HepG2 (cell line): Measurements from ENCODE around the gene MYO3B. TPM values are rescaled to one million over a fixed set of nuclear protein-coding genes. Genes with fewer than 3 reads are reported as not detected.

Experiments
- ATAC-seq: fragments of 200-7000 bp; cut with Tn5 transposase; 3 replicates; pipeline ENCODE4 v1.9.1; 2020; ENCODE audit warnings: mild to moderate bottlenecking, moderate library complexity
- BruUV-seq: library from RNA; stranded (reverse); fragments of 400-500 nt; replicated peaks from 2 replicates; lab custom pipeline; 2021; lab: Mats Ljungman, UMichigan
- CTCF ChIA-PET: fragments of 300-600 bp; formaldehyde crosslinking; extraction: SDS; loops from one replicate; lab custom pipeline; 2021; ENCODE audit warnings: low total read pairs, inconsistent platforms, low intra/inter-chr PET ratio; lab: Yijun Ruan, JAX
- POLR2A ChIA-PET: fragments of 350-600 bp; sonication (Branson Sonifier 250); formaldehyde crosslinking; loops from one replicate; lab custom pipeline; 2020; ENCODE audit warnings: antibody characterized with exemption, inconsistent platforms; lab: Yijun Ruan, JAX
- DNase-seq: peaks from one replicate; pipeline ENCODE4 v3.0.0-alpha.2; 2015; ENCODE audit warnings: low spot score
- FAIRE-seq: peaks from 3 replicates; lab custom pipeline; 2011; peaks lifted over from hg19 to GRCh38; lab: Jason Lieb, UNC
- H2AFZ ChIP-seq: one replicate; pipeline ENCODE4 v1.6.1; 2011; ENCODE audit warnings: low read length, inconsistent platforms
- H3K27ac ChIP-seq: fragments of 300-600 bp; 3 replicates; pipeline ENCODE4 v1.8.0; 2011; ENCODE audit warnings: mixed run types, mild to moderate bottlenecking, mixed read lengths, low read length, inconsistent platforms; ENCODE audit not compliant: insufficient read depth; ENCODE audit errors: extremely low read length
- H3K27me3 ChIP-seq, 2 experiments: fragments of 200-600 bp in 1 of 2; 2 replicates in 1 of 2; 3 replicates in 1 of 2; pipeline versions ENCODE4 v1.6.0 to v1.8.0; 2011; ENCODE audit warnings: low read length in 2 of 2, mild to moderate bottlenecking in 2 of 2, moderate library complexity in 2 of 2, inconsistent platforms in 1 of 2; ENCODE audit not compliant: insufficient read depth in 2 of 2, control insufficient read depth in 1 of 2
- H3K36me3 ChIP-seq, 2 experiments: fragments of 200-600 bp in 1 of 2; replicated peaks in 1 of 2; 2 replicates in 1 of 2; 3 replicates in 1 of 2; pipeline versions ENCODE4 v1.5.1 to v1.8.0; 2011; ENCODE audit warnings: low read length in 2 of 2, inconsistent platforms in 1 of 2; ENCODE audit not compliant: insufficient read depth in 2 of 2, control insufficient read depth in 1 of 2
- H3K4me1 ChIP-seq: 2 replicates; pipeline ENCODE4 v1.5.1; 2012; ENCODE audit warnings: low read length, inconsistent platforms; ENCODE audit not compliant: insufficient read depth
- H3K4me2 ChIP-seq: 2 replicates; pipeline ENCODE4 v1.6.0; 2011; ENCODE audit warnings: low read depth, low read length, inconsistent platforms
- H3K4me3 ChIP-seq, 3 experiments: fragments of 200-600 bp in 1 of 3; sonication (generic), shearing (Covaris generic) in 1 of 3; replicated peaks in 1 of 3; 2 replicates each; pipeline ENCODE4 v1.5.1; 2011 to 2016; ENCODE audit warnings: low read length in 3 of 3, inconsistent platforms in 2 of 3, low read depth in 2 of 3, mild to moderate bottlenecking in 2 of 3, control low read depth in 1 of 3, mixed read lengths in 1 of 3; ENCODE audit not compliant: insufficient read depth in 1 of 3
- H3K79me2 ChIP-seq: one replicate; pipeline ENCODE4 v1.6.1; 2011; ENCODE audit warnings: low read length, inconsistent platforms; ENCODE audit not compliant: insufficient read depth
- H3K9ac ChIP-seq: 2 replicates; pipeline ENCODE4 v1.6.0; 2011; ENCODE audit warnings: mild to moderate bottlenecking, low read depth, low read length, inconsistent platforms; ENCODE audit not compliant: insufficient read depth
- H3K9me3 ChIP-seq: 2 replicates; pipeline ENCODE4 v1.5.1; 2012; ENCODE audit warnings: mild to moderate bottlenecking, low read length
- H4K20me1 ChIP-seq: 2 replicates; pipeline ENCODE4 v1.6.0; 2011; ENCODE audit warnings: inconsistent platforms, mild to moderate bottlenecking, low read length, moderate library complexity; ENCODE audit not compliant: insufficient read depth
- AGO2 ChIP-seq: fragments of 200-400 bp; formaldehyde crosslinking; optimal IDR thresholded peaks from 2 replicates; pipeline ENCODE3; 2017; ENCODE audit warnings: mild to moderate bottlenecking, low read depth, low read length, moderate library complexity
- CBX1 ChIP-seq: IDR thresholded peaks from one replicate; pipeline ENCODE4 v1.6.1; 2016; ENCODE audit warnings: antibody characterized with exemption, low read depth
- GATA4 ChIP-seq: sonication (generic); IDR thresholded peaks from 2 replicates; pipeline ENCODE4 v1.6.1; 2016; ENCODE audit warnings: antibody characterized with exemption, low read depth, borderline replicate concordance
- GATAD2A ChIP-seq: IDR thresholded peaks from 2 replicates; pipeline ENCODE4 v1.6.1; 2016
- NPAS2 ChIP-seq: sonication (generic); formaldehyde crosslinking; IDR thresholded peaks from 2 replicates; pipeline ENCODE4 v1.8.0; 2022; ENCODE audit warnings: mild to moderate bottlenecking, missing genetic modification reagents, borderline replicate concordance
- NR2F2 ChIP-seq: IDR thresholded peaks from 2 replicates; pipeline ENCODE4 v1.6.1; 2012; ENCODE audit warnings: low read depth, inconsistent platforms, borderline replicate concordance
- PRMT3 ChIP-seq: sonication (generic); formaldehyde crosslinking; IDR thresholded peaks from 2 replicates; pipeline ENCODE4 v1.8.1; 2022; ENCODE audit warnings: low read depth, mild to moderate bottlenecking, moderate library complexity, missing genetic modification reagents, borderline replicate concordance
- SAFB2 ChIP-seq: sonication (generic); formaldehyde crosslinking; IDR thresholded peaks from 2 replicates; pipeline ENCODE4 v1.5.1; 2020; ENCODE audit warnings: missing genetic modification reagents, low read depth, mild to moderate bottlenecking, borderline replicate concordance
- SAP130 ChIP-seq: IDR thresholded peaks from 2 replicates; pipeline ENCODE4 v1.6.1; 2016; ENCODE audit warnings: low read depth
- STAG1 ChIP-seq: sonication (generic); formaldehyde crosslinking; IDR thresholded peaks from 2 replicates; pipeline ENCODE4 v1.4.0; 2020; ENCODE audit warnings: missing genetic modification reagents
- TAF15 ChIP-seq: fragments of 200-400 bp; formaldehyde crosslinking; IDR thresholded peaks from one replicate; pipeline ENCODE4 v1.6.1; 2018; ENCODE audit warnings: mild to moderate bottlenecking, low read depth, low read length; ENCODE audit not compliant: poor library complexity, severe bottlenecking
- ZBTB21 ChIP-seq: sonication (generic); formaldehyde crosslinking; IDR thresholded peaks from 2 replicates; pipeline ENCODE4 v1.4.0; 2020; ENCODE audit warnings: missing genetic modification reagents
- ZIK1 ChIP-seq: sonication (generic); formaldehyde crosslinking; IDR thresholded peaks from 2 replicates; pipeline ENCODE4 v1.5.0; 2020; ENCODE audit warnings: mild to moderate bottlenecking, low read depth, missing genetic modification reagents, borderline replicate concordance
- ZKSCAN1 ChIP-seq: fragments of 150-350 bp; IDR thresholded peaks from 2 replicates; pipeline ENCODE4 v1.6.1; 2014; ENCODE audit warnings: low read length
- ZNF10 ChIP-seq: sonication (generic); formaldehyde crosslinking; IDR thresholded peaks from 2 replicates; pipeline ENCODE4 v1.4.0; 2020; ENCODE audit warnings: mild to moderate bottlenecking, low read depth, missing genetic modification reagents, borderline replicate concordance
- ZNF292 ChIP-seq: sonication (generic); formaldehyde crosslinking; IDR thresholded peaks from 2 replicates; pipeline ENCODE4 v1.8.1; 2022; ENCODE audit warnings: mild to moderate bottlenecking, low read depth, missing genetic modification reagents, borderline replicate concordance
- ZNF577 ChIP-seq: sonication (generic); formaldehyde crosslinking; IDR thresholded peaks from 2 replicates; pipeline ENCODE4 v1.4.0; 2020; ENCODE audit warnings: mild to moderate bottlenecking, low read depth, missing genetic modification reagents, borderline replicate concordance
- WGBS: methylation state at CpG from one replicate; pipeline ENCODE4 v1.1.6; 2017; ENCODE audit warnings: low lambda C conversion rate; 5-methylcytosine and 5-hydroxymethylcytosine counted together
- in situ Hi-C: cut with HindIII; loops from 2 replicates; pipeline ENCODE4 v1.10.0; 2017; ENCODE audit warnings: low pct_unique_long_range_greater_than_20kb; ENCODE audit not compliant: extremely low pct_ligation_motif_present
- intact Hi-C: fragments of 100-400 bp; cut with micrococcal nuclease; formaldehyde crosslinking; loops from one replicate; pipeline ENCODE4 v1.10.0; 2022; ENCODE audit not compliant: unreplicated experiment
- polyA plus RNA-seq, 8 experiments: library from polyadenylated mRNA; depleted of rRNA in 3 of 8; stranded (reverse) in 7 of 8; unstranded in 1 of 8; fragments of >200 nt; fragmentation: Illumina TruSeq in 4 of 8; extraction: Trizol in 4 of 8; gene quantifications; 2 replicates each; pipeline versions ENCODE4 v1.2.1 to v1.2.3, GENCODE V29; 2011 to 2016; ENCODE audit warnings: low read depth in 4 of 8, missing spikeins in 1 of 8, mixed read lengths in 1 of 8; ENCODE audit not compliant: insufficient read depth in 1 of 8
- total RNA-seq, 5 experiments: library from RNA; depleted of rRNA; stranded (reverse); fragments of >200 nt; fragmentation: Illumina TruSeq; extraction: Trizol; gene quantifications; 2 replicates each; pipeline ENCODE4 v1.2.3, GENCODE V29; 2016; ENCODE audit warnings: low read depth in 1 of 5
- TF ChIP-seq, protein P1 (sequence below): sonication (generic); formaldehyde crosslinking; IDR thresholded peaks from 2 replicates; pipeline ENCODE4 v1.5.0; 2020; ENCODE audit warnings: mild to moderate bottlenecking, missing genetic modification reagents
- TF ChIP-seq, protein P2 (sequence below): sonication (generic); formaldehyde crosslinking; IDR thresholded peaks from 2 replicates; pipeline ENCODE4 v1.9.0; 2021; ENCODE audit warnings: missing genetic modification reagents, borderline replicate concordance

MYO3B gene
- total and polyA plus RNA-seq, 2 of the 13 experiments (the other 11 are each of a cell fraction or from before 2014, with no cell fraction given), result 0.01 TPM; not detected in 1

DNA sequence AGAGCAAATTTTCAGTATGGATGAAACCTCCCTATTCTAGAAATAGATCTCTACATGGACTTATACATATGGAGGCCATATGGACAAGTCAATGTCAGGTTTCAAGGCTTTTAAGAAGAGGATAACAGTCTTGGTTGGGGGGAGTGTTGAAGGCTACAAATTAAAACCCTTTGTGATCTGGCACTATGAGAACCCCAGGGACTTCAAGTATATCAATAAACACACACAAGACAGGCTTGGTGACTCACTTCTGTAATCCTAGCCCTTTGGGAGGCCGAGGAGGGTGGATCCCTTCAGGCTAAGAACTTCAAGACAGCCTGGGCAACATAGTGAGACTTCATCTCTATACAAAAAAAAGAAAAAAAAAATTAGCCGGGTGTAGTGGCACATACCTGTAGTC is 410.0 kb downstream of the MYO3B start:
- CTCF ChIA-PET, result no interaction called here
- no peak overlapping the region for H3K4me2 ChIP-seq
- H3K9ac ChIP-seq, result no peak overlapping the region
- DNase-seq, result no peak
- no peaks in the 10 kb centered on the region for H3K36me3 ChIP-seq
- no peak overlapping the region for H2AFZ ChIP-seq
- no peaks in the 10 kb centered on the region for H3K79me2 ChIP-seq
- WGBS, result 15% methylated on average over 2 of the region's 2 CpGs
- H3K27ac ChIP-seq, result no peak overlapping the region
- in situ Hi-C loops, result no loop called here
- intact Hi-C loops, result no loop called here
- BruUV-seq, result no TSS peak
- H3K27me3 ChIP-seq, result peaks cover 0 to 4% of the 10 kb centered on the region in 2 experiments; a peak in 2 of 5 replicates
- H3K4me3 ChIP-seq, result no peak overlapping the region
- H3K4me1 ChIP-seq, result no peaks in the 10 kb centered on the region
- no peak for ATAC-seq
- H3K9me3 ChIP-seq, result no peaks in the 10 kb centered on the region
- TF ChIP-seq TAF15, result no peak
- no peak for TF ChIP-seq NR2F2
- TF ChIP-seq ZNF10 (CRISPR knock-in tag), result no peak
- TF ChIP-seq ZNF577 (CRISPR knock-in tag), result no peak
- no peak for TF ChIP-seq CBX1
- TF ChIP-seq PRMT3 (CRISPR knock-in tag), result no peak
- TF ChIP-seq SAP130 (CRISPR knock-in tag), result no peak
- TF ChIP-seq ZKSCAN1, result no peak
- no peak for TF ChIP-seq ZIK1 (CRISPR knock-in tag)
- TF ChIP-seq SAFB2 (CRISPR knock-in tag), result no peak
- TF ChIP-seq AGO2, result no peak
- no peak for TF ChIP-seq NPAS2
- no peak for TF ChIP-seq ZNF292 (CRISPR knock-in tag)
- TF ChIP-seq ZBTB21 (CRISPR knock-in tag), result no peak
- TF ChIP-seq GATA4, result no peak
- TF ChIP-seq STAG1, result no peak
- no peak for TF ChIP-seq GATAD2A (CRISPR knock-in tag)
- TF ChIP-seq, protein P1, sequence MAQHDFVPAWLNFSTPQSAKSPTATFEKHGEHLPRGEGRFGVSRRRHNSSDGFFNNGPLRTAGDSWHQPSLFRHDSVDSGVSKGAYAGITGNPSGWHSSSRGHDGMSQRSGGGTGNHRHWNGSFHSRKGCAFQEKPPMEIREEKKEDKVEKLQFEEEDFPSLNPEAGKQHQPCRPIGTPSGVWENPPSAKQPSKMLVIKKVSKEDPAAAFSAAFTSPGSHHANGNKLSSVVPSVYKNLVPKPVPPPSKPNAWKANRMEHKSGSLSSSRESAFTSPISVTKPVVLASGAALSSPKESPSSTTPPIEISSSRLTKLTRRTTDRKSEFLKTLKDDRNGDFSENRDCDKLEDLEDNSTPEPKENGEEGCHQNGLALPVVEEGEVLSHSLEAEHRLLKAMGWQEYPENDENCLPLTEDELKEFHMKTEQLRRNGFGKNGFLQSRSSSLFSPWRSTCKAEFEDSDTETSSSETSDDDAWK (CRISPR knock-in tag), result no peak
- TF ChIP-seq, protein P2, sequence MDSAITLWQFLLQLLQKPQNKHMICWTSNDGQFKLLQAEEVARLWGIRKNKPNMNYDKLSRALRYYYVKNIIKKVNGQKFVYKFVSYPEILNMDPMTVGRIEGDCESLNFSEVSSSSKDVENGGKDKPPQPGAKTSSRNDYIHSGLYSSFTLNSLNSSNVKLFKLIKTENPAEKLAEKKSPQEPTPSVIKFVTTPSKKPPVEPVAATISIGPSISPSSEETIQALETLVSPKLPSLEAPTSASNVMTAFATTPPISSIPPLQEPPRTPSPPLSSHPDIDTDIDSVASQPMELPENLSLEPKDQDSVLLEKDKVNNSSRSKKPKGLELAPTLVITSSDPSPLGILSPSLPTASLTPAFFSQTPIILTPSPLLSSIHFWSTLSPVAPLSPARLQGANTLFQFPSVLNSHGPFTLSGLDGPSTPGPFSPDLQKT (CRISPR knock-in tag), result no peak
- H4K20me1 ChIP-seq, result no peaks in the 10 kb centered on the region
- FAIRE-seq, result no peak
- POLR2A ChIA-PET, result no interaction called here
